NT2/D1 (cell line): Measurements from ENCODE around the gene PASD1.
"Not testable (repeated sequence)": the region's sequence is repeated elsewhere in the genome, so short reads cannot be mapped to it uniquely, and the experiment has no call there.

ENCODE experiments used
- DNase-seq: peaks from one replicate; pipeline ENCODE4 v3.0.0-alpha.2; 2011; ENCODE audit warnings: low read depth, low spot score
- H3K27me3 ChIP-seq: 2 replicates; pipeline ENCODE4 v1.6.0; 2011; ENCODE audit warnings: mild to moderate bottlenecking; ENCODE audit not compliant: insufficient read length, insufficient read depth
- H3K36me3 ChIP-seq: 2 replicates; pipeline ENCODE4 v1.6.1; 2011; ENCODE audit warnings: mild to moderate bottlenecking, low read length, mixed read lengths; ENCODE audit not compliant: insufficient read depth, insufficient read length
- H3K4me1 ChIP-seq: 2 replicates; pipeline ENCODE4 v1.5.1; 2011; ENCODE audit not compliant: insufficient read depth, insufficient read length
- H3K4me3 ChIP-seq: 2 replicates; pipeline ENCODE4 v1.5.1; 2011; ENCODE audit warnings: low read depth; ENCODE audit not compliant: insufficient read length
- H3K9ac ChIP-seq: 2 replicates; pipeline ENCODE4 v1.6.0; 2011; ENCODE audit warnings: low read depth; ENCODE audit not compliant: insufficient read length
- H3K9me3 ChIP-seq: 2 replicates; pipeline ENCODE4 v1.5.1; 2011; ENCODE audit warnings: mild to moderate bottlenecking, low read length; ENCODE audit not compliant: insufficient read depth
- SUZ12 ChIP-seq: IDR thresholded peaks from 2 replicates; pipeline ENCODE4 v1.6.1; 2011; ENCODE audit not compliant: insufficient read length, insufficient read depth; ENCODE audit errors: extremely low read depth
- YY1 ChIP-seq: IDR thresholded peaks from 2 replicates; pipeline ENCODE4 v1.6.1; 2011; ENCODE audit not compliant: insufficient read length, insufficient read depth
- ZNF274 ChIP-seq: IDR thresholded peaks from 2 replicates; pipeline ENCODE4 v1.6.1; 2011; ENCODE audit warnings: mild to moderate bottlenecking, low read depth, low read length

The PASD1 gene

DNA sequence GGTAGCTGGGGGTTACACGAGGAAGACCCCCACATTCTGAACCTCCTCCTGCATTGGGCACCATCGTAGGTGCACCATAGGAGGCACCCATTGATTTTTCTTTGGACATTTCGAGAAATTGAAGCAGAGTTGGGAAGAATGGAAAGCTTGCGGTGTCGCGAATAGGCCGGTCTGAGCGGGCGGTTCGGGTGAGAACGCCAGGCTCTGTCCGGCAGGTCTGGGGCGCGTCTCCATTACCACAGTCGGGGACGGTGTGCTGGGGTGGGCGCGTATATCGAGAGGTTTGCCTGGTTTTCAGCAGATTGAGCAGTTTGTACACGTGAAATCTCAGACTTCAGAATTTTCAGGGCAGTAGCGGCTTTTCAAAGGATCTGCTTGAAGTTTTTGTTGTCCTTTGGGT lies 560 bp downstream of the PASD1 start:
- no peak overlapping the region for H3K9ac ChIP-seq
- no peak for DNase-seq
- no peaks in the 10 kb centered on the region for H3K9me3 ChIP-seq
- H3K4me3 ChIP-seq, result no peak overlapping the region
- H3K4me1 ChIP-seq, result no peaks in the 10 kb centered on the region
- H3K27me3 ChIP-seq, result no peaks in the 10 kb centered on the region
- H3K36me3 ChIP-seq, result no peaks in the 10 kb centered on the region
- no peak for TF ChIP-seq YY1
- TF ChIP-seq ZNF274, result no peak
- TF ChIP-seq SUZ12, result no peak

DNA sequence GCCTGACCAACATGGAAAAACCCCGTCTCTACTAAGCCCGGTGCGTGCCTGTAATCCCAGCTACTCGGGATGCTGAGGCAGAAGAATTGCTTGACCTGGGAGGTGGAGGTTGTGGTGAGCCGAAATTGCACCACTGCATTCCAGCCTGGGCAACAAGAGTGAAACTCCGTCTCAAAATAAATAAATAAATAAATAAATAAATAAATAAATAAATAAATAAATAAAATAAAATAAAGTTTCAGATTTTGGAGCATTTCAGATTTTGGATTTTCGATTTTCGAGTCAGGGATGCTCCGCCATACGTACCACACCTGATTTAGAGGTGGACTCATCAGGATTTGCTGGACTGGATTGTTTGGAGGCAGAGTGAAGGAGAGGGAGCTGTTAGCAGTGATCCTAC lies 3.4 kb downstream of the PASD1 start:
- H3K27me3 ChIP-seq, H3K4me1 ChIP-seq, H3K4me3 ChIP-seq, H3K9me3 ChIP-seq, H3K9ac ChIP-seq, DNase-seq, H3K36me3 ChIP-seq: not testable (repeated sequence)

DNA sequence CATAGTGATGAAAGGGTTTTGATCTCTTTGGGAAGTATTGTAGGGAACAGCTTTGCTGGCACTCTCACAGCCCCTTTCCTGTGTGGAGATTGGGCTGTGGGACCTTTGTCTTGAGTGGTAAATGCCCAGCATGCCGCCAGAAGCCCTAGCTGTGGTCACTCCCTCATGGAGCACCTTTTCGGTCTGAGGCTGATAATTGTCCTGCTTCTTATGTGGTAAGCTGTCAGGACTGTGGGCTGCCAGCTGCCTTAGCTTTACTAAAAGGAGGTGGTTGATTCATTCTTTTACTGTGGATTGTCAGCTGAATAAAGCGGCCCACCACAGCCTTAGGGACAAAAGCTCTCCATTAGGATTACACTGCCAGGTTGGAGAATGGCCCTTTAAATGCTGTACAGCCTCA lies 7.1 kb downstream of the PASD1 start:
- TF ChIP-seq YY1 (no peak), SUZ12 (no peak), ZNF274 (no peak)
- Histone ChIP-seq H3K4me3 (no peak overlapping the region), H3K36me3 (no peaks in the 10 kb centered on the region), H3K9ac (no peak overlapping the region), H3K4me1 (no peaks in the 10 kb centered on the region), H3K9me3 (no peaks in the 10 kb centered on the region), H3K27me3 (no peaks in the 10 kb centered on the region)
- no peak for DNase-seq

DNA sequence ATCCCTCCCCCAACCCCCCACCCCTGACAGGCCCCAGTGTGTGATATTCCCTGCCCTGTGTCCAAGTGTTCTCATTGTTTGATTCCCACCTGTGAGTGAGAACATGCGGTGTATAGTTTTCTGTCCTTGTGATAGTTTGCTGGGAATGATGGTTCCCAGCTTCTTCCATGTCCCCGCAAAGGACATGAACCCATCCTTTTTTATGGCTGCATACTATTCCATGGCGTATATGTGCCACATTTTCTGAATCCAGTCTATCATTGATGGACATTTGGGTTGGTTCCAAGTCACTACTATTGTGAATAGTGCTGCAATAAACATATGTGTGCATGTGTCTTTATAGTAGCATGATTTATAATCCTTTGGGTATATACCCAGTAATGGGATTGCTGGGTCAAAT lies 29.9 kb downstream of the PASD1 start:
- H3K4me3 ChIP-seq, H3K9me3 ChIP-seq, H3K36me3 ChIP-seq, H3K4me1 ChIP-seq, DNase-seq, H3K9ac ChIP-seq, H3K27me3 ChIP-seq: not testable (repeated sequence)

DNA sequence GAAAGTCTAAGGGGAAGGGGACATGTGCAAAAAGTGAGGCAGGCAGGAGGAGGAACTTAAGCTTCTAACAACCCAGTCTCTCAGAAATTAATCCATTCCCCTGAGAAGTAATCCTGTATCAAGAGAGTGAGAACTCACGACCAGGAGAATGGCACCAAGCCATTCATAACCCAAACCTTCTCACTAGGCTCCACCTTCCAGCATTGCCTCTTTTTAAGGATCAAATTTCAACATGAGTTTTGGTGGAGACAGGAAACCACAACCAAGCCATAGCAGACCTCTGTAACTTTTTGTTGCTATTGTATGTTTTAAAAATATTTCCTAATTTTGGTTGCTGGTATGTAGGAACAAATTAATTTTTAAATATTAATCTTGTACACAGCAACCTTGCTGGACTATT lies 32.8 kb downstream of the PASD1 start:
- Histone ChIP-seq H3K4me1 (no peaks in the 10 kb centered on the region), H3K4me3 (no peak overlapping the region), H3K36me3 (no peaks in the 10 kb centered on the region), H3K27me3 (no peaks in the 10 kb centered on the region), H3K9ac (no peak overlapping the region), H3K9me3 (no peaks in the 10 kb centered on the region)
- TF ChIP-seq YY1, result no peak
- no peak for TF ChIP-seq ZNF274
- TF ChIP-seq SUZ12, result no peak
- no peak for DNase-seq

DNA sequence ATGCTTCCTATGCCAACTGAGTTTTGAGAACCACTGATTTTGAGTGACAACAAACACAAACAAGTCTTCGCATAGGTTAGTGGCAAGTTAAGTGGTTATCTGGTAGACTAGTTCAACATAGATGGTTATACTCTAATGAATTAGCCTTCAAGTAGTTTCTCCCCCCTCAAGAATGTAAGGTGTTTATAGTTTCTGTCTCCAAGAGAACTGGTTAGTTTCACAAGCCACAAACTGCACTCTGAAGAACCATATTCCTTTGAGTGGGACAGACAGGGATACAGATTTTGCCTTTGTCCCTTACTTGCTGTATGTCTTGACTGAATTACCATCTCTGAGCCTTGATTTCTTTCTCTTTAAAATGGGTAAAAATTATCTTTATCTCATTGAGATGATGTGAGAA lies 41.5 kb downstream of the PASD1 start:
- H3K4me3 ChIP-seq, result no peak overlapping the region
- no peak overlapping the region for H3K9ac ChIP-seq
- H3K27me3 ChIP-seq, result no peaks in the 10 kb centered on the region

DNA sequence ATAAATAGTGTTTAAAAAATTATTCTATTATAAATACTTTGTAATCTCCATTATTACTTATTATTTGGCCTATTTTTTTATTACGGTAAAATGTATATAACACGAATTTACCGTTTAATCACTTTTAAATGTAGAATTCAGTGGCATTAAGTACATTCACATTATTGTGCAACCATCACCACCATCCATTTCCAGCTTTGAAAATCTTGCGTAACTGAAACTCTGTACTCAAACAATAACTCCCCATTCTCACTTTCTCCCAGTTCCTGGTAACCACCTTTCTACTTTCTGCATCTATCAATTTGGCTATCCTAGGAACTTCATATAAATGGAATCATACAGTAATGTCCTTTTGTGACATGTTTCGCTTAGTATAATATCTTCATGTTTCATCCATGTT lies 45.7 kb downstream of the PASD1 start:
- Histone ChIP-seq H3K4me1 (no peaks in the 10 kb centered on the region), H3K27me3 (no peaks in the 10 kb centered on the region), H3K9me3 (no peaks in the 10 kb centered on the region), H3K9ac (no peak overlapping the region), H3K36me3 (no peaks in the 10 kb centered on the region), H3K4me3 (no peak overlapping the region)
- no peak for DNase-seq
- TF ChIP-seq YY1, result no peak
- TF ChIP-seq SUZ12, result no peak
- no peak for TF ChIP-seq ZNF274

More for the DNA sequence above, 41.5 kb downstream of the PASD1 start:
- H3K36me3 ChIP-seq, result no peaks in the 10 kb centered on the region
- no peaks in the 10 kb centered on the region for H3K9me3 ChIP-seq
- TF ChIP-seq SUZ12 (no peak), YY1 (no peak), ZNF274 (no peak)
- DNase-seq, result no peak
- H3K4me1 ChIP-seq, result no peaks in the 10 kb centered on the region

DNA sequence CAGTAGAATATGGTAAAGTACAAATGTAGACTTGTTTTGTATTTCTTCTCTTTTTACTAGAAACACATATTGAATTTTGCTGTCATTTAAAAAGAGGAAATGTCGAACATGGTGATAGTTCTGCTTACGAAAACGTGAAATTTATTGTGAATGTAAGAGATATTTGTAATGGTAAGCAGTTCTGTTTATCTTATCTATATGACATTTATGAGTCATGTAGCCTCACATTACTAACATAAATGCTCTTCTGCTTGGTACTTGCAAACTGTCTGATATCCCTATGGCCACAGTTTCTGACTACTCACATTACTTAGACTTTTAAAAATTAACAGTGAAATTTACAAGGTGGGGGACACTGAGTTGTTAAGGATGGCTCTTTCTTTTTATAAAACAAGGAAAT lies 57.9 kb downstream of the PASD1 start:
- H3K9me3 ChIP-seq, result no peaks in the 10 kb centered on the region
- H3K9ac ChIP-seq, result no peak overlapping the region
- DNase-seq, result no peak
- no peaks in the 10 kb centered on the region for H3K27me3 ChIP-seq
- no peaks in the 10 kb centered on the region for H3K36me3 ChIP-seq
- no peak overlapping the region for H3K4me3 ChIP-seq
- H3K4me1 ChIP-seq, result no peaks in the 10 kb centered on the region
- TF ChIP-seq ZNF274 (no peak), SUZ12 (no peak), YY1 (no peak)
